Activated CD4-positive, alpha-beta T cell treated with anti-CD3 and anti-CD28 coated beads, Interleukin-2, amount 50 U/mL, for 24 hours (primary cell): Measurements from ENCODE around the gene UCHL5.
A peak's percentile ranks its signal among the peaks of the same experiment; 100 is the strongest.
"Not testable (repeated sequence)": the region's sequence is repeated elsewhere in the genome, so short reads cannot be mapped to it uniquely, and the experiment has no call there.

Source experiments
- DNase-seq, 2 donors: peaks; one replicate each; pipeline ENCODE4 v3.0.0-alpha.2; 2020; ENCODE audit warnings: low read depth in 1 of 2, low spot score in 1 of 2

The UCHL5 gene

GRCh38 chr1:193066606-193067005 is 7.4 kb upstream of the UCHL5 start:
- DNase-seq: no peak

- DNase-seq: no peak
These were observed 6.8 kb upstream of the UCHL5 start for GRCh38 chr1:193065954-193066353.

GRCh38 chr1:193062698-193063463 is 3.7 kb upstream of the UCHL5 start:
- DNase-seq: no peak

- DNase-seq: no peak
These were observed 1.8 kb upstream of the UCHL5 start for GRCh38 chr1:193060938-193061337.

- no peak for DNase-seq
These were observed 1.2 kb upstream of the UCHL5 start for GRCh38 chr1:193060406-193060805.

- no peak for DNase-seq
These were observed 899 bp upstream of the UCHL5 start for GRCh38 chr1:193060115-193060403.

GRCh38 chr1:193058529-193059281 is 455 bp downstream of the UCHL5 start:
- DNase-seq: peak; percentile 35 to 58

- DNase-seq: no peak
These were observed 4.9 kb downstream of the UCHL5 start for GRCh38 chr1:193054169-193054675.

GRCh38 chr1:193048913-193049312 is 10.2 kb downstream of the UCHL5 start:
- DNase-seq: not testable (repeated sequence)

GRCh38 chr1:193042766-193043691 is 16.1 kb downstream of the UCHL5 start:
- DNase-seq: no peak

GRCh38 chr1:193040011-193040410 is 19.1 kb downstream of the UCHL5 start:
- no peak for DNase-seq

- DNase-seq: no peak
These were observed 22.7 kb downstream of the UCHL5 start for GRCh38 chr1:193036337-193037047.

GRCh38 chr1:193033610-193034009 is 25.6 kb downstream of the UCHL5 start:
- no peak for DNase-seq

- DNase-seq: not testable (repeated sequence)
These were observed 26.3 kb downstream of the UCHL5 start for GRCh38 chr1:193032643-193033427.

GRCh38 chr1:193031431-193031830 is 27.7 kb downstream of the UCHL5 start:
- no peak for DNase-seq

- no peak for DNase-seq
These were observed 28.9 kb downstream of the UCHL5 start for GRCh38 chr1:193030280-193030679.

- DNase-seq: no peak
These were observed 33.9 kb downstream of the UCHL5 start for GRCh38 chr1:193025218-193025617.

- DNase-seq: peak in 1 of 2 donors; percentile 8
These were observed 39.6 kb downstream of the UCHL5 start for GRCh38 chr1:193019442-193020026.

- no peak for DNase-seq
These were observed 42.4 kb downstream of the UCHL5 start for GRCh38 chr1:193016788-193017187.

GRCh38 chr1:193014400-193014799 is 44.8 kb downstream of the UCHL5 start:
- DNase-seq: no peak
